ENCODE results near the gene GRID2.

GRID2 gene

GRCh38 chr4:93436000-93436626, 1132.3 kb downstream of the GRID2 start:
- no peak for DNase-seq

GRCh38 chr4:93437991-93438390, 1134.2 kb downstream of the GRID2 start:
- no peak for DNase-seq

- DNase-seq, result no peak
Measured at GRCh38 chr4:93444860-93445259, 1141.1 kb downstream of the GRID2 start.

- no peak for DNase-seq
Measured at GRCh38 chr4:93446038-93446437, 1142.3 kb downstream of the GRID2 start.

GRCh38 chr4:93448691-93449293, 1145.0 kb downstream of the GRID2 start:
- no peak for DNase-seq

- no peak for DNase-seq
Measured at GRCh38 chr4:93451954-93452353, 1148.2 kb downstream of the GRID2 start.

GRCh38 chr4:93461541-93461940, 1157.8 kb downstream of the GRID2 start:
- DNase-seq, result no peak

GRCh38 chr4:93466446-93466845, 1162.7 kb downstream of the GRID2 start:
- no peak for DNase-seq

GRCh38 chr4:93467484-93468155, 1163.9 kb downstream of the GRID2 start:
- no peak for DNase-seq

GRCh38 chr4:93469560-93469959, 1165.8 kb downstream of the GRID2 start:
- no peak for DNase-seq

GRCh38 chr4:93475730-93476129, 1172.0 kb downstream of the GRID2 start:
- DNase-seq, result no peak

- no peak for DNase-seq
Measured at GRCh38 chr4:93478805-93479204, 1175.0 kb downstream of the GRID2 start.

- DNase-seq, result no peak
Measured at GRCh38 chr4:93480452-93480851, 1176.7 kb downstream of the GRID2 start.

GRCh38 chr4:93495346-93495745, 1191.6 kb downstream of the GRID2 start:
- DNase-seq, result no peak

- DNase-seq, result no peak
Measured at GRCh38 chr4:93501244-93501643, 1197.5 kb downstream of the GRID2 start.

GRCh38 chr4:93501946-93502345, 1198.2 kb downstream of the GRID2 start:
- no peak for DNase-seq

- DNase-seq, result no peak
Measured at GRCh38 chr4:93502991-93503390, 1199.2 kb downstream of the GRID2 start.

GRCh38 chr4:93513851-93514250, 1210.1 kb downstream of the GRID2 start:
- DNase-seq, result no peak

GRCh38 chr4:93515208-93515607, 1211.4 kb downstream of the GRID2 start:
- no peak for DNase-seq

GRCh38 chr4:93529692-93530372, 1226.1 kb downstream of the GRID2 start:
- no peak for DNase-seq

GRCh38 chr4:93532234-93532633, 1228.5 kb downstream of the GRID2 start:
- DNase-seq, result no peak

- DNase-seq, result no peak
Measured at GRCh38 chr4:93540562-93540961, 1236.8 kb downstream of the GRID2 start.

GRCh38 chr4:93561842-93562241, 1258.1 kb downstream of the GRID2 start:
- DNase-seq, result no peak

GRCh38 chr4:93568758-93569157, 1265.0 kb downstream of the GRID2 start:
- no peak for DNase-seq

All from central memory CD4-positive, alpha-beta T cell (primary cell).